ENCODE results near the gene RNF123. TPM values are rescaled to one million over a fixed set of nuclear protein-coding genes. Genes with fewer than 3 reads are reported as not detected.
A peak's percentile ranks its signal among the peaks of the same experiment; 100 is the strongest.

Gene RNF123
- total RNA-seq, 1 donor from 2014 or later, result 17.6 TPM

DNA sequence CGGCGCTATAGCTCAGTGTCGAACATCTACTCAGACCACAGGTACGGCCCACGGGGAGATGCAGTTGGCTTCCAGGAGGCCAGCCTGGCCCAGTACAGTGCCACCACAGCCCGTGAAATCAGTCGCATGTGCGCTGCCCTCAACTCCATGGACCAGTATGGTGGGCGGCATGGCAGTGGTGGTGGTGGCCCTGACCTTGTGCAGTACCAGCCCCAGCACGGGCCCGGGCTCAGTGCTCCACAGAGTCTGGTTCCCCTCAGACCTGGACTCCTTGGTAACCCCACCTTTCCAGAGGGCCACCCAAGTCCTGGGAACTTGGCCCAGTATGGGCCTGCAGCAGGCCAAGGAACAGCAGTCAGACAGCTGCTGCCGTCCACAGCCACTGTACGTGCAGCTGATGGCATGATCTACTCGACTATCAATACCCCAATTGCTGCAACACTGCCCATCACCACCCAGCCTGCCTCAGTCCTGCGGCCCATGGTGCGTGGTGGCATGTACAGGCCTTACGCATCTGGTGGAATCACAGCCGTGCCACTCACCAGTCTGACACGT is 33.5 kb upstream of the RNF123 start:
- Histone ChIP-seq H3K27me3 (ENCODE audit: control insufficient read depth, insufficient read depth, low read length) (no peaks in the 10 kb centered on the region), H3K4me3 (ENCODE audit: low read depth, low read length) (no peak overlapping the region), H3K36me3 (ENCODE audit: control insufficient read depth, insufficient read depth, low read length) (no peaks in the 10 kb centered on the region)
- FAIRE-seq (no peak), DNase-seq (ENCODE audit: low read depth) (no peak)
- TF ChIP-seq, protein P1, sequence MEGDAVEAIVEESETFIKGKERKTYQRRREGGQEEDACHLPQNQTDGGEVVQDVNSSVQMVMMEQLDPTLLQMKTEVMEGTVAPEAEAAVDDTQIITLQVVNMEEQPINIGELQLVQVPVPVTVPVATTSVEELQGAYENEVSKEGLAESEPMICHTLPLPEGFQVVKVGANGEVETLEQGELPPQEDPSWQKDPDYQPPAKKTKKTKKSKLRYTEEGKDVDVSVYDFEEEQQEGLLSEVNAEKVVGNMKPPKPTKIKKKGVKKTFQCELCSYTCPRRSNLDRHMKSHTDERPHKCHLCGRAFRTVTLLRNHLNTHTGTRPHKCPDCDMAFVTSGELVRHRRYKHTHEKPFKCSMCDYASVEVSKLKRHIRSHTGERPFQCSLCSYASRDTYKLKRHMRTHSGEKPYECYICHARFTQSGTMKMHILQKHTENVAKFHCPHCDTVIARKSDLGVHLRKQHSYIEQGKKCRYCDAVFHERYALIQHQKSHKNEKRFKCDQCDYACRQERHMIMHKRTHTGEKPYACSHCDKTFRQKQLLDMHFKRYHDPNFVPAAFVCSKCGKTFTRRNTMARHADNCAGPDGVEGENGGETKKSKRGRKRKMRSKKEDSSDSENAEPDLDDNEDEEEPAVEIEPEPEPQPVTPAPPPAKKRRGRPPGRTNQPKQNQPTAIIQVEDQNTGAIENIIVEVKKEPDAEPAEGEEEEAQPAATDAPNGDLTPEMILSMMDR (IDR thresholded peaks at IDR 0.05; ENCODE audit: insufficient read depth, low read length, severe bottlenecking), result no peak

DNA sequence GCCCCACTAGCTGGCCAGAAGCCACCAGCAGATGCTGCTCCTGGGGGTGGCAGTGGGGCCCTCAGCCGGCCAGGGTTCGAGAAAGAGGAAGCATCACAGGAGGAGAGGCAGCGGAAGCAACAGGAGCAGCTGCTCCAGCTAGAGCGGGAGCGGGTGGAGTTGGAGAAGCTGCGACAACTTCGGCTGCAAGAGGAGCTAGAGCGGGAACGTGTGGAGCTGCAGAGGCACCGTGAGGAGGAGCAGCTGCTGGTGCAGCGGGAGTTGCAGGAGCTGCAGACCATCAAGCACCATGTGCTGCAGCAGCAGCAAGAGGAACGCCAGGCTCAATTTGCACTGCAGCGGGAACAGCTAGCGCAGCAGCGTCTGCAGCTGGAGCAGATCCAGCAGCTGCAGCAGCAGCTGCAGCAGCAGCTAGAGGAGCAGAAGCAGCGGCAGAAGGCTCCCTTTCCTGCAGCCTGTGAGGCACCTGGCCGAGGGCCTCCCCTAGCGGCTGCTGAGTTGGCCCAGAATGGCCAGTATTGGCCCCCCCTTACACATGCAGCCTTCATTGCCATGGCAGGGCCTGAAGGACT is 32.7 kb upstream of the RNF123 start:
- FAIRE-seq (no peak), DNase-seq (ENCODE audit: low read depth) (no peak)
- Histone ChIP-seq H3K36me3 (ENCODE audit: control insufficient read depth, insufficient read depth, low read length) (no peaks in the 10 kb centered on the region), H3K4me3 (ENCODE audit: low read depth, low read length) (no peak overlapping the region), H3K27me3 (ENCODE audit: control insufficient read depth, insufficient read depth, low read length) (no peaks in the 10 kb centered on the region)
- TF ChIP-seq, protein P1 (IDR thresholded peaks at IDR 0.05; ENCODE audit: insufficient read depth, low read length, severe bottlenecking), result no peak

DNA sequence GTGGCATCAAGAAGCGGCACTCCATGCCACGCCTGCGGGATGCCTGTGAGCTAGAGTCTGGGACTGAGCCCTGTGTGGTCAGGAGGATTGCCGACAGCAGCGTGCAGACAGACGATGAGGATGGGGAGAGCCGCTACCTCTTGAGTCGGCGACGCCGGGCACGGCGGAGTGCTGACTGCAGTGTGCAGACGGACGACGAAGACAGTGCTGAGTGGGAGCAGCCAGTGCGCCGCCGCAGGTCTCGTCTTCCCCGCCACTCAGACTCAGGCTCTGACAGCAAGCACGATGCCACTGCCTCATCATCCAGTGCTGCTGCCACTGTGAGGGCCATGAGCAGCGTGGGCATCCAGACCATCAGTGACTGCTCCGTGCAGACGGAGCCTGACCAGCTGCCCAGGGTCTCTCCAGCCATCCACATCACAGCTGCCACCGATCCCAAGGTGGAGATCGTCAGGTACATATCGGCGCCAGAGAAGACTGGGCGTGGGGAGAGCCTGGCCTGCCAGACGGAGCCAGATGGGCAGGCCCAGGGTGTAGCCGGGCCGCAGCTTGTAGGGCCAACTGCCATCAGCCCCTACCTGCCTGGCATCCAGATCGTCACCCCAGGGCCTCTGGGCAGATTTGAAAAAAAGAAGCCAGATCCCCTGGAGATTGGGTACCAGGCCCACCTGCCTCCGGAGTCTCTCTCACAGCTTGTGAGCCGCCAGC is 32.0 kb upstream of the RNF123 start:
- H3K4me3 ChIP-seq (ENCODE audit: low read depth, low read length), result no peak overlapping the region
- TF ChIP-seq, protein P1 (IDR thresholded peaks at IDR 0.05; ENCODE audit: insufficient read depth, low read length, severe bottlenecking), result no peak
- no peaks in the 10 kb centered on the region for H3K36me3 ChIP-seq (ENCODE audit: control insufficient read depth, insufficient read depth, low read length)
- H3K27me3 ChIP-seq (ENCODE audit: control insufficient read depth, insufficient read depth, low read length), result no peaks in the 10 kb centered on the region
- DNase-seq (ENCODE audit: low read depth) (no peak), FAIRE-seq (no peak)

DNA sequence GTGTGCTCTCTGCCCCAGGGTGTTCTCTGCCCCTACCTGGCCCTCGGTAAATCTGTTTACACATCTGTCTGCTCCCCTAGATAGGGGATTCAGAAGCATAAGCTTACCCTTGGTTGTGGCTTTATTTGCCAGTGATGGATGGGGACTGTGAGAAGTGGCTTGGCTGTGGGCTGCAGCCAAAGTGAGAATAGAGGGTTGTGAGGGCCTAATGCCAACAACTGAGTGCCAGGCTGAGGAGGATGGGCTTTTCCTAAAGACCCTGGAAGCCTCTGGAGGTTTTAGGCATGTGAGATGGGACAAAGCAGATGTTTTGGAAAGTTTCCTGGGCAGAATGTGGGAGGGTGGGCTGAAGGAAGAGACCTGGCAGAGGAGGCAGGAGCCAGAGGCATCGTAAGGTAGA is 30.6 kb upstream of the RNF123 start:
- no peak for DNase-seq (ENCODE audit: low read depth)
- Histone ChIP-seq H3K36me3 (ENCODE audit: control insufficient read depth, insufficient read depth, low read length) (no peaks in the 10 kb centered on the region), H3K27me3 (ENCODE audit: control insufficient read depth, insufficient read depth, low read length) (no peaks in the 10 kb centered on the region), H3K4me3 (ENCODE audit: low read depth, low read length) (no peak overlapping the region)
- TF ChIP-seq, protein P1 (IDR thresholded peaks at IDR 0.05; ENCODE audit: insufficient read depth, low read length, severe bottlenecking), result no peak
- FAIRE-seq, result no peak

DNA sequence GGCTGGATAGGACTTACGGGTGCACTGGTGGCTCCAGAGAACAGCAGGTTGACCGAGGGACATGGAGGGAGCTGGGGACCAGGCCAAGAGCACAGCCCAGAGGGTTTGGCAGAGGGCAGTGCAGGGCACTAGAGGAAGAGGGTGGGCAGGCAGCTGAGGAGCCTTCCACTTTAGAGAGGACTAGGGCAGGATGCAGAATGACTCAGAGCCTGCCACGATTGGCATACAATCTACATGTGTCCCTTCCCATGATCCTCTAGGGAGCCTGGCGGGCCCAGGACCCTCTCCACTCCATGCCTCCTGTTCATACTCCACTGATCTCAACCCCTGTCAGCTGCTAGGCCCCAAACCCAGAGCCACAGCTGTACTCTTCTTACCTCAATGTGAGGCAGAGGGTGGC is 29.6 kb upstream of the RNF123 start:
- no peak overlapping the region for H3K4me3 ChIP-seq (ENCODE audit: low read depth, low read length)
- H3K27me3 ChIP-seq (ENCODE audit: control insufficient read depth, insufficient read depth, low read length), result no peaks in the 10 kb centered on the region
- H3K36me3 ChIP-seq (ENCODE audit: control insufficient read depth, insufficient read depth, low read length), result no peaks in the 10 kb centered on the region
- FAIRE-seq (peak; percentile 60), DNase-seq (ENCODE audit: low read depth) (no peak)
- TF ChIP-seq, protein P1 (IDR thresholded peaks at IDR 0.05; ENCODE audit: insufficient read depth, low read length, severe bottlenecking), result no peak
